ENCODE measurements around the gene RPH3AL. TPM values are rescaled to one million over a fixed set of nuclear protein-coding genes. Genes with fewer than 3 reads are reported as not detected.

RPH3AL gene
- polyA plus RNA-seq, 3 donors, result 0.71 to 1.9 (median 1.5) TPM

DNA sequence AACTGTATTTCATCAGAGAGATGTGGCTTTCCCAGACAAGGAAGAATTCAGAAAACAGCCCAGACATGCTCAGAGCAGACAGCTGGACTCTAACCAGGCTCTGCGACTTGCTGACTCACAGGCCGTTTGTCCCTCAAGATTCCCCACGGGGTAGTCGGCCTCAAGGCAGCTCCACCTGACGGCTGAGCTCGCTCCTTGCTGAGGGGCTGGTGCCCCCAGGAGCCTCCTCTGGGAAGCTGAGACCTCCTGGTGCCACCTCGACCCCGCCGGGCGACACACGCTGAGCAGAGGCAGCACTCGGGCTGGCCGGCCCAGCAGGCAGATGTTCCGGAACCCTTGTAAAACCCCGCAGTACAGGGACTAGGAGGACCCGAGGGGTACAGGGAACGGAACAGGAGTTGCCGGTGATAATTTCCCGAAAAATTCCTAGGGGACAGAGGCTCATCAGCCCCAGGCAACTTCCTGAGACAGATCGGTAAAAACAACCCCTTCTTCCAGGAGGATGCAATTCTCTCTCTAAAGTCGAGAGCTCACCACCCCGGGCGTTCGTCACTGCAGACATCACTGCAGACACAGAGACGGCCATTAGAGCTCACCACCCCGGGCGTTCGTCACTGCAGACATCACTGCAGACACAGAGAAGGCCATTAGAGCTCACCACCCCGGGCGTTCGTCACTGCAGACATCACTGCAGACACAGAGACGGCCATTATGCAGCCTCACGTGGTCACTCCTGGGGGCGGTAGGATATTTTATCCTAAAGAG, 19.9 kb downstream of the RPH3AL start:
- Histone ChIP-seq H3K4me3 (replicated peaks in 1 of 3; ENCODE audit: low read depth in 2 of 3, low read length in 3 of 3) (no peak overlapping the region), H3K9me3 (replicated peaks in 1 of 2; ENCODE audit: control insufficient read depth in 1 of 2, insufficient read depth in 1 of 2, low read length in 2 of 2) (no peaks in the 10 kb centered on the region), H3K27me3 (ENCODE audit: control insufficient read depth in 2 of 2, insufficient read depth in 2 of 2, low read length in 2 of 2) (peaks cover 0 to 29% of the 10 kb centered on the region in 2 donors), H2AFZ (ENCODE audit: insufficient read depth, low read depth, low read length, poor library complexity, severe bottlenecking) (no peak overlapping the region), H3K9ac (ENCODE audit: insufficient read depth, low read length, poor library complexity, severe bottlenecking) (no peak overlapping the region), H3K36me3 (replicated peaks in 1 of 2; ENCODE audit: control insufficient read depth in 1 of 2, insufficient read depth in 2 of 2, low read length in 2 of 2) (no peaks in the 10 kb centered on the region), H3K79me2 (ENCODE audit: insufficient read depth, low read length) (no peaks in the 10 kb centered on the region), H3K4me2 (replicated peaks; ENCODE audit: extremely low read depth, low read length, poor library complexity, severe bottlenecking) (no peak overlapping the region), H4K20me1 (ENCODE audit: insufficient read depth, low read length) (no peaks in the 10 kb centered on the region), H3K27ac (ENCODE audit: low read depth in 1 of 2, low read length in 2 of 2) (no peak overlapping the region), H3K4me1 (ENCODE audit: control insufficient read depth in 1 of 2, insufficient read depth in 2 of 2, low read length in 2 of 2) (peaks cover 21 to 31% of the 10 kb centered on the region in 2 donors)
- Mint-ChIP-seq H3K27ac (peak overlapping the region in 1 of 7 donors; percentile 73), H3K36me3 (peaks cover 2 to 10% of the 10 kb centered on the region in 2 donors), H3K4me3 (peak overlapping the region in 1 of 2 donors; percentile 42), H3K9me3 (peaks cover 0 to 8% (median 3%) of the 10 kb centered on the region in 7 donors), H3K4me1 (peaks cover 41% of the 10 kb centered on the region), H3K27me3 (ENCODE audit: low read depth in 3 of 3) (peaks cover 31 to 49% (median 47%) of the 10 kb centered on the region in 3 donors)
- WGBS (ENCODE audit: insufficient coverage), result 85% methylated on average over 24 of the region's 34 CpGs
- intact Hi-C loops (cut with micrococcal nuclease), result no loop called here
- no peak for DNase-seq
- TF ChIP-seq, protein P1, sequence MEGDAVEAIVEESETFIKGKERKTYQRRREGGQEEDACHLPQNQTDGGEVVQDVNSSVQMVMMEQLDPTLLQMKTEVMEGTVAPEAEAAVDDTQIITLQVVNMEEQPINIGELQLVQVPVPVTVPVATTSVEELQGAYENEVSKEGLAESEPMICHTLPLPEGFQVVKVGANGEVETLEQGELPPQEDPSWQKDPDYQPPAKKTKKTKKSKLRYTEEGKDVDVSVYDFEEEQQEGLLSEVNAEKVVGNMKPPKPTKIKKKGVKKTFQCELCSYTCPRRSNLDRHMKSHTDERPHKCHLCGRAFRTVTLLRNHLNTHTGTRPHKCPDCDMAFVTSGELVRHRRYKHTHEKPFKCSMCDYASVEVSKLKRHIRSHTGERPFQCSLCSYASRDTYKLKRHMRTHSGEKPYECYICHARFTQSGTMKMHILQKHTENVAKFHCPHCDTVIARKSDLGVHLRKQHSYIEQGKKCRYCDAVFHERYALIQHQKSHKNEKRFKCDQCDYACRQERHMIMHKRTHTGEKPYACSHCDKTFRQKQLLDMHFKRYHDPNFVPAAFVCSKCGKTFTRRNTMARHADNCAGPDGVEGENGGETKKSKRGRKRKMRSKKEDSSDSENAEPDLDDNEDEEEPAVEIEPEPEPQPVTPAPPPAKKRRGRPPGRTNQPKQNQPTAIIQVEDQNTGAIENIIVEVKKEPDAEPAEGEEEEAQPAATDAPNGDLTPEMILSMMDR (IDR thresholded peaks at IDR 0.05), result no peak

DNA sequence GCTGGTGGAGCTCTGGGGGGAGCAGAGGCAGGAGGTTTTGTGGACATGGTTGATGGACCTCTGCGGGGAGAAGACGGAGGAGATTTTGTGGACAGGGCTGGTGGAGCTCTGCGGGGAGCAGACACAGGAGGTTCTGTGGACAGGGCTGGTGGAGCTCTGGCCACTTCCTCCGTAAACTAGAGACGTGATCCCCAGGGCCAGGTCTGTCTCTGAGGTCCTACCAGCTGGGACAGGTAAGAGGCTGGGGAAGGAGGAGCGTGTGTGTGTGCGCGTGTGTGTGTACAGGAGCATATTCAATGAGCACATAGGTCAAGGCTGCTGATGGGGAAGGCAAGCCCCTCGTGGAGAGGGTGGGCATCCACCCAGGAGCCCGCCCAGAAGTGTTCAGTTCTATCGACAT, 20.6 kb downstream of the RPH3AL start:
- H3K4me3 Mint-ChIP-seq, result peak overlapping the region; percentile 66 to 84

More for the DNA sequence above, 20.6 kb downstream of the RPH3AL start:
- Histone ChIP-seq H3K36me3 (replicated peaks in 1 of 2; ENCODE audit: control insufficient read depth in 1 of 2, insufficient read depth in 2 of 2, low read length in 2 of 2) (no peaks in the 10 kb centered on the region), H3K27me3 (ENCODE audit: control insufficient read depth in 2 of 2, insufficient read depth in 2 of 2, low read length in 2 of 2) (peaks cover 0 to 29% of the 10 kb centered on the region in 2 donors), H3K9me3 (replicated peaks in 1 of 2; ENCODE audit: control insufficient read depth in 1 of 2, insufficient read depth in 1 of 2, low read length in 2 of 2) (no peaks in the 10 kb centered on the region), H4K20me1 (ENCODE audit: insufficient read depth, low read length) (no peaks in the 10 kb centered on the region), H3K4me3 (replicated peaks in 1 of 3; ENCODE audit: low read depth in 2 of 3, low read length in 3 of 3) (no peak overlapping the region), H2AFZ (ENCODE audit: insufficient read depth, low read depth, low read length, poor library complexity, severe bottlenecking) (no peak overlapping the region), H3K4me2 (replicated peaks; ENCODE audit: extremely low read depth, low read length, poor library complexity, severe bottlenecking) (peak overlapping the region; percentile 65), H3K79me2 (ENCODE audit: insufficient read depth, low read length) (no peaks in the 10 kb centered on the region), H3K9ac (ENCODE audit: insufficient read depth, low read length, poor library complexity, severe bottlenecking) (no peak overlapping the region), H3K27ac (ENCODE audit: low read depth in 1 of 2, low read length in 2 of 2) (no peak overlapping the region), H3K4me1 (ENCODE audit: control insufficient read depth in 1 of 2, insufficient read depth in 2 of 2, low read length in 2 of 2) (peaks cover 21 to 31% of the 10 kb centered on the region in 2 donors)
- peaks cover 2 to 10% of the 10 kb centered on the region in 2 donors for H3K36me3 Mint-ChIP-seq
- DNase-seq, result no peak
- peak overlapping the region in 1 of 7 donors; percentile 52 for H3K27ac Mint-ChIP-seq
- H3K27me3 Mint-ChIP-seq (ENCODE audit: low read depth in 3 of 3), result peaks cover 28 to 45% (median 45%) of the 10 kb centered on the region in 3 donors
- 84% methylated on average over 8 of the region's 11 CpGs for WGBS (ENCODE audit: insufficient coverage)
- peaks cover 41% of the 10 kb centered on the region for H3K4me1 Mint-ChIP-seq
- intact Hi-C loops (cut with micrococcal nuclease), result no loop called here
- TF ChIP-seq, protein P1 (IDR thresholded peaks at IDR 0.05), result no peak
- peaks cover 0 to 8% (median 0%) of the 10 kb centered on the region in 7 donors for H3K9me3 Mint-ChIP-seq
